ENCODE measurements around the gene KIF18A. TPM values are rescaled to one million over a fixed set of nuclear protein-coding genes. Genes with fewer than 3 reads are reported as not detected.

KIF18A gene
- total and polyA plus RNA-seq, 9 of the 15 experiments (the other 6 are each of a cell fraction or from before 2014, with no cell fraction given) = 15.1 to 36.1 (median 24.3) TPM

DNA sequence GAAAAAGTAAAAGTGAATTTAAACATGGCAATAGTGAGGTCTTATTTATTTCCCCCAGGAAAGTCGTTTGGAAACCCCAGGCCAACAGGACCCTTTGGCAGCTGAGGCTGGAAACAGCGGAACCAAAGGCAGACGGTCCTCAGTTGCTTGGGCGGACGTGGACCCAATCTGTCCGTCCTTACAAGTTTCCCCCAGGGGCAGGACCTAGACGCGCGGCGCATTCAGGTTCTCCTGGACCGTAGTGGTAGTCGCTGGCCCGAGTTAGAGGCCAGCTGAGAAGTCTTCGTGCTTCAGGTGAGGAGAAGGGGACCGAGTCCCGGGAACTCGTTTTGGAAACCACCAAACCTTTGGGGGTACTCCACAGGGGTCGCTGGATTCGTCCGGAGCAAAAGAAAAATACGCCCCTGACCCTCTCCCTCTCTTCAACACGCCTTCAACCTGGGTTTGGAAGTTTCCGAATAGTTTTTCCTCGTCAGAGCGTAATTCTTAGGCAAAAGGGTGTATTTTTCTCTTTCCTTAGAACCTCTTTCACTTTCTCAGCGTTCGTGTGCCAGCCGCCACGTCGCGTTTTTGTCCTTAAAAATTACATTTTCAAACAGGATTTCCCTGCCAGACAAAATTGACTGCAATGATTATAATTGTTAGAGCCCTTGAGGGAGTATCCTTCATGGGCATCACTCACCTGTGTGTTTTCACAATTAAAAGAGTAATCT, 2.3 kb upstream of the KIF18A start (continued):
- TF ChIP-seq DDX20 (tag; IDR thresholded peaks at IDR 0.05; ENCODE audit: low read depth) (no peak), HDGF (IDR thresholded peaks at IDR 0.05) (no peak), CEBPG (CRISPR knock-in tag; IDR thresholded peaks at IDR 0.05) (no peak), CEBPG (tag; conservative IDR thresholded peaks at IDR 0.05 in 1 of 2, IDR thresholded peaks at IDR 0.05 in 1 of 2) (no peak), NFIX (CRISPR knock-in tag; IDR thresholded peaks at IDR 0.05; ENCODE audit: low read depth) (no peak), OTX1 (CRISPR knock-in tag; IDR thresholded peaks at IDR 0.05) (no peak), HOXB6 (CRISPR knock-in tag; IDR thresholded peaks at IDR 0.05; ENCODE audit: borderline replicate concordance) (no peak), ARNT (IDR thresholded peaks at IDR 0.05) (peak in 1 of 2 experiments; percentile 70; a peak in 1 of 4 replicates), ZNF431 (CRISPR knock-in tag; IDR thresholded peaks at IDR 0.05) (no peak), CBX1 (IDR thresholded peaks at IDR 0.05; ENCODE audit: low read depth) (peak; percentile 96), SAP30 (IDR thresholded peaks at IDR 0.05; ENCODE audit: borderline replicate concordance, insufficient read depth, low read depth, low read length, poor library complexity, severe bottlenecking) (peak; percentile 88), PHF21A (IDR thresholded peaks at IDR 0.05; ENCODE audit: borderline replicate concordance, low read depth) (peak; percentile 89), FOSL1 (tag; conservative IDR thresholded peaks at IDR 0.05) (no peak)
- TF ChIP-seq, protein P1, sequence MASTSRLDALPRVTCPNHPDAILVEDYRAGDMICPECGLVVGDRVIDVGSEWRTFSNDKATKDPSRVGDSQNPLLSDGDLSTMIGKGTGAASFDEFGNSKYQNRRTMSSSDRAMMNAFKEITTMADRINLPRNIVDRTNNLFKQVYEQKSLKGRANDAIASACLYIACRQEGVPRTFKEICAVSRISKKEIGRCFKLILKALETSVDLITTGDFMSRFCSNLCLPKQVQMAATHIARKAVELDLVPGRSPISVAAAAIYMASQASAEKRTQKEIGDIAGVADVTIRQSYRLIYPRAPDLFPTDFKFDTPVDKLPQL (IDR thresholded peaks at IDR 0.05; ENCODE audit: extremely low read depth, insufficient read length) = no peak
- TF ChIP-seq, protein P2, sequence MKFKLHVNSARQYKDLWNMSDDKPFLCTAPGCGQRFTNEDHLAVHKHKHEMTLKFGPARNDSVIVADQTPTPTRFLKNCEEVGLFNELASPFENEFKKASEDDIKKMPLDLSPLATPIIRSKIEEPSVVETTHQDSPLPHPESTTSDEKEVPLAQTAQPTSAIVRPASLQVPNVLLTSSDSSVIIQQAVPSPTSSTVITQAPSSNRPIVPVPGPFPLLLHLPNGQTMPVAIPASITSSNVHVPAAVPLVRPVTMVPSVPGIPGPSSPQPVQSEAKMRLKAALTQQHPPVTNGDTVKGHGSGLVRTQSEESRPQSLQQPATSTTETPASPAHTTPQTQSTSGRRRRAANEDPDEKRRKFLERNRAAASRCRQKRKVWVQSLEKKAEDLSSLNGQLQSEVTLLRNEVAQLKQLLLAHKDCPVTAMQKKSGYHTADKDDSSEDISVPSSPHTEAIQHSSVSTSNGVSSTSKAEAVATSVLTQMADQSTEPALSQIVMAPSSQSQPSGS (CRISPR knock-in tag; IDR thresholded peaks at IDR 0.05) = no peak
- TF ChIP-seq, protein P3, sequence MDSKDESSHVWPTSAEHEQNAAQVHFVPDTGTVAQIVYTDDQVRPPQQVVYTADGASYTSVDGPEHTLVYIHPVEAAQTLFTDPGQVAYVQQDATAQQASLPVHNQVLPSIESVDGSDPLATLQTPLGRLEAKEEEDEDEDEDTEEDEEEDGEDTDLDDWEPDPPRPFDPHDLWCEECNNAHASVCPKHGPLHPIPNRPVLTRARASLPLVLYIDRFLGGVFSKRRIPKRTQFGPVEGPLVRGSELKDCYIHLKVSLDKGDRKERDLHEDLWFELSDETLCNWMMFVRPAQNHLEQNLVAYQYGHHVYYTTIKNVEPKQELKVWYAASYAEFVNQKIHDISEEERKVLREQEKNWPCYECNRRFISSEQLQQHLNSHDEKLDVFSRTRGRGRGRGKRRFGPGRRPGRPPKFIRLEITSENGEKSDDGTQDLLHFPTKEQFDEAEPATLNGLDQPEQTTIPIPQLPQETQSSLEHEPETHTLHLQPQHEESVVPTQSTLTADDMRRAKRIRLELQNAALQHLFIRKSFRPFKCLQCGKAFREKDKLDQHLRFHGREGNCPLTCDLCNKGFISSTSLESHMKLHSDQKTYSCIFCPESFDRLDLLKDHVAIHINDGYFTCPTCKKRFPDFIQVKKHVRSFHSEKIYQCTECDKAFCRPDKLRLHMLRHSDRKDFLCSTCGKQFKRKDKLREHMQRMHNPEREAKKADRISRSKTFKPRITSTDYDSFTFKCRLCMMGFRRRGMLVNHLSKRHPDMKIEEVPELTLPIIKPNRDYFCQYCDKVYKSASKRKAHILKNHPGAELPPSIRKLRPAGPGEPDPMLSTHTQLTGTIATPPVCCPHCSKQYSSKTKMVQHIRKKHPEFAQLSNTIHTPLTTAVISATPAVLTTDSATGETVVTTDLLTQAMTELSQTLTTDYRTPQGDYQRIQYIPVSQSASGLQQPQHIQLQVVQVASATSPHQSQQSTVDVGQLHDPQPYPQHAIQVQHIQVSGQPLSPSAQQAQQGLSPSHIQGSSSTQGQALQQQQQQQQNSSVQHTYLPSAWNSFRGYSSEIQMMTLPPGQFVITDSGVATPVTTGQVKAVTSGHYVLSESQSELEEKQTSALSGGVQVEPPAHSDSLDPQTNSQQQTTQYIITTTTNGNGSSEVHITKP (IDR thresholded peaks at IDR 0.05; ENCODE audit: partially characterized antibody) = no peak
- TF ChIP-seq, protein P4, sequence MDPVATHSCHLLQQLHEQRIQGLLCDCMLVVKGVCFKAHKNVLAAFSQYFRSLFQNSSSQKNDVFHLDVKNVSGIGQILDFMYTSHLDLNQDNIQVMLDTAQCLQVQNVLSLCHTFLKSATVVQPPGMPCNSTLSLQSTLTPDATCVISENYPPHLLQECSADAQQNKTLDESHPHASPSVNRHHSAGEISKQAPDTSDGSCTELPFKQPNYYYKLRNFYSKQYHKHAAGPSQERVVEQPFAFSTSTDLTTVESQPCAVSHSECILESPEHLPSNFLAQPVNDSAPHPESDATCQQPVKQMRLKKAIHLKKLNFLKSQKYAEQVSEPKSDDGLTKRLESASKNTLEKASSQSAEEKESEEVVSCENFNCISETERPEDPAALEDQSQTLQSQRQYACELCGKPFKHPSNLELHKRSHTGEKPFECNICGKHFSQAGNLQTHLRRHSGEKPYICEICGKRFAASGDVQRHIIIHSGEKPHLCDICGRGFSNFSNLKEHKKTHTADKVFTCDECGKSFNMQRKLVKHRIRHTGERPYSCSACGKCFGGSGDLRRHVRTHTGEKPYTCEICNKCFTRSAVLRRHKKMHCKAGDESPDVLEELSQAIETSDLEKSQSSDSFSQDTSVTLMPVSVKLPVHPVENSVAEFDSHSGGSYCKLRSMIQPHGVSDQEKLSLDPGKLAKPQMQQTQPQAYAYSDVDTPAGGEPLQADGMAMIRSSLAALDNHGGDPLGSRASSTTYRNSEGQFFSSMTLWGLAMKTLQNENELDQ (CRISPR knock-in tag; IDR thresholded peaks at IDR 0.05; ENCODE audit: borderline replicate concordance) = no peak

Data from K562 (cell line).